ENCODE measurements around the gene ITK.
A peak's percentile ranks its signal among the peaks of the same experiment; 100 is the strongest.

ITK gene

DNA sequence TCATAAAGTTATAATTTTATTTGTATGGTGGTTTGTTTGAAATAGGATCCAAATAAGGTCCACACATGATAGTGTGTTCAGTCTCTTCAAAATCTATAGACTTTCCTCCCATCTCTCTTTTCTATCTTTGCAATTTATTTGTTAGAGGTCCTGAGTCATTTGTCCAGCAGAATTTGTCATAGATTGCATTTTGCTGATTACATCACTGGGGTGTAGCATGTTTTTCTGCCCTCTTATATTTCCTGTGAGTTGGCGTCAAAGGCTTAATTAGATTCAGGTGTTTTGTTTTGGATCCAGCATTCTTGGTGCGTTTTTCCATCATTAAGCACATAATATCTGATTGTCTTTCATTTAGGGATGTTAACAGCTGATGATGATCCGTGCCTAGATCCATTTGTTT is 100.3 kb downstream of the ITK start:
- DNase-seq (ENCODE audit: low read depth): no peak

DNA sequence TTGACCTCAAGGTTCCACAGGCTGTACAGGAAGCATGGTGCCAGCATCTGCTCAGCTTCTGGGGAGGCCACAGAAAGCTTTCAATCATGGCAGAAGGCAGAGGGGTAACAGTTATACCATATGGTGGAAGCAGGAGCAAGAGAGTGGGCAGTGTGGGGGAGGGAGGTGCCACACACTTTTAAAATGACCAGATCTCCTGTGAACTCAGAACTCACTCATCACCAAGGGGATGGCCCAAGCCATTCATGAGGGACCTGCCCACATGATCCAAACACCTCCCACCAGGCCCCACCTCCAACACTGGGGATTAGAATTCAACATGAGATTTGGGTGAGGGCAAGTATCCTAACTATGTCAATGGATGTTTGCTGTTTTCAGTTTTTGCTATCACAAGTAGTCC is 101.5 kb downstream of the ITK start:
- no peak for DNase-seq (ENCODE audit: low read depth)

DNA sequence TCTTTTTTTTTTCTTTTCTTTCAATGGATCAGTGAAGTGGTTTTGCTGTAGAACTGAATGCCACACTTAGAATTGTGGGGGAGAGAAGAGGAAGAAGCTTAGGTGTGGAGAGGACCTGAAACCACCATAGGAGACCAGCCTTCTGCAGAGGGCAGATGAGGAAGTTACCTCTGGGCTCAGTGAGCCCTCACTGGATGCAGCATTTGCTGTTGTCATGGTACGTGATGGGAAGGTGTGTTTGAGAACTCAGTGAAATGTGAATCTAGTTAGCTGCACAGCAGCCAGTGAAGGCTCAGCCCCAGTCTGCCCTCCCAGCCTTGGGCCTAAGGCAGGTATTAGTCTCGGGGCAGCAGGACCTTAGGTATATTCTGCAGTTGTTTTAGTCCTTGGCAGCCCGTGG is 102.8 kb downstream of the ITK start:
- DNase-seq (ENCODE audit: low read depth): no peak

DNA sequence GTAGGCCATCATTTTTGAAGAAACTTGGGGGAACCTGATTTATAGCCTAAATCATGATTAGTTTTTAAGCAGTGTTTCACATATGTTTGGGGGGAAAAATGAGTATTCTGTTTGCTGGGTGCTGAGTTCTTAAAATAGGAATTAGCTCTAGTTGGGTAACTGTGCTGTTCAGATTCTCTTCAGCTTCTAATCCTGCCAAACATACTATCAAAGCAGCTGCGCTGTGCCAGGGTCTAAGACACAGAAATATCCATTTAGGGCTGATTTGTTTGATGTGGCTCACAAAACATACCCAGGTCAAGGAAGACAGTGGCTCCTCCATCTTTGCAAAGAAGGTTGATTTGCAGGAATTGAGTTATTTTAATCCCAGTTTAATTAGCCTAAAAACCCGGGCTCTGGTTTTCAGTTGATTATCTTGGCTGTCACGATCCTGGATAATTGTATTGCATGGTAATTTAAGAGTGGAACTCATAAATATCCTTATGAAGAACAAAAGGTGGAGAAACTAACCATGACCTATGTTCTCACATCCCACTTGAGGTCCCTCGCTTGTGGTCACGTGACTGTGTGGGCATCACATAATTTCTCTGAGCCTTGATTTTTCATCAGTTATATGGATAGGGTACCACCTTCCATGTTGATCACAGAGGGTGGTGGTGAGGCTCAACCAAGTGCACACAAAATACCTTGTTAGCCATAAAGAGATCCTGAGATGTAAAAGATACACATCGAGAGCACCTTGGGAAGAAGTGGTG is 104.0 kb downstream of the ITK start:
- no peak for DNase-seq (ENCODE audit: low read depth)

DNA sequence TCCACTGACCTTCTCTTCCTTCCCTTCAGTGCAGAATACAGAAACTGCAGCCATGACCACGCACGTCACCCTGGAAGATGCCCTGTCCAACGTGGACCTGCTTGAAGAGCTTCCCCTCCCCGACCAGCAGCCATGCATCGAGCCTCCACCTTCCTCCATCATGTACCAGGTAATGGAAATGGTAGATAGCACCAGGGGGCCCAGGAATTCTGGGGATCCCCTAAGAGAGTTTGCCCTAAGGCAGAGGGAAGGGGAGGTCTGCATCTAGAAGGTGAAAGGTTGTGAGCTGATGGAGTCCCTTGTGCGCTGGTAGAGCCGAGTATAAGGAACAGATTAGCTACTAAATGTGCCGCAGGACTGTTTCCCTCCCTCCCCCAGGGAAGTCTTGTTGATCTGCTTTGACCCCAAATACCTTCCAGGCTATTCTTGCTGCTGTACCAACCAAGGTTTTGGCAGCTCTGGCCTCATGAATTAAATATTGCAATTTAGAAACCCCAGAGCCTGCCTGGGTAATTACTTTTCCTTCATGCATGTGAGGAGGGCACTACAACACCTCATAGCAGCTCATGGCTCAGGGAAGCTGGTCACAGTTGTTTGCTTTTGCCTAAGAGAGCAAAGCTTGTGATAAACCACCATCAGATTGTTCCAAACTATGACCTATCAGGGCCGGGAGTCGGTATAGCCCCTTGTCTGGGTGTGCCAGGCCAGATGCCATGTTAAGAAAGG is 104.8 kb downstream of the ITK start:
- DNase-seq (ENCODE audit: low read depth): no peak

DNA sequence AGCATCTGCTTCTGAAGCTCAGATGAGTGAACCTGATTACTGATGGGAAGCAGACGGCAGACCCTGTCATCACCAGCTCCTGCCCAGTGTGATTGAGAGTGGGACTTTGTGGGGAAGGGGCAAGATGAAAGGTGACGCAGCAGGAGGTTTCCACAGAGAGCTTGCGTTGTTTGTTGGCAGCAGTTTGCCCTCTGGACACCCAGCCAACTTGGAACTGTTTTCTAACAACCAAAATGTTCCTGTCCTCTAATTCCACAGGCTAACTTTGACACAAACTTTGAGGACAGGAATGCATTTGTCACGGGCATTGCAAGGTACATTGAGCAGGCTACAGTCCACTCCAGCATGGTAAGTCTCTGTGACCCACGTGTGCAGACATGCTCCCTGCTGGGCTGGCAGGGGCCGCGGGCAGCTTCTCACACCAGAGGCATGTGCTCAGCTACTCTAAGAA is 106.1 kb downstream of the ITK start:
- no peak for DNase-seq (ENCODE audit: low read depth)

DNA sequence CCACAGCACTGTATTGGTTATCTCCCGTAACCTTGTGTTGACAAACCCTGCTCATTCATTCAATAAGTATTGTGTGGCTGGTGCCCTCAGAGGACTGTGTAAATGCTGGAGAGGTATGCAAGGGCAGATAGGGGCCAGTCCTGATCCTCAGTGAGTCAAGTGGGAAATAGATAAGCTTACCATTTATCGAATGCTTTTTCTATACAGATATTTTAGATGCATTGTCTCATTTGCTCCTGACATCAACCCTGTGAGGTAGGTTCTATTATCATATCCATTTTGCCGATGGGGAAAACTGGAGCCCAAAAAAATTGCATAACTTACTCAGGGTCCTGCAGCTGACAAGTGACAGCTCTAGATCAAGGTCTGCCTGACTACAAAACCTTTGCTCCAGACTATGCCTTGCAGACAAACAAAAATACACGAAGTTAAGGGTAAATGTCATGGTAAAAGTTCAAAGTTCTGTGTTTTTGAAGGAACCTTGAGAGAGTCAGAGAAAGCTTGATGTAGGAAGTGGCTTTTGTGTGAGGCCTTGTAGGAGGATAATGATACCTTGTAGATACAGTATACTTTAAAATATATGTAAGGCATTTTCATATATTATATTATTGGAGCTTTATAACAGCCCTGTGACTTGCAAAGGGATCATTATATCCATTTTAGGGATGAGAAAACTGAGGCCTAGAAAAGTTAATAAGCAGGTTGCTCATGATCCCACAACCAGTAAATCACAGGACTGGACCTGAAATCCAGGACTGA is 107.9 kb downstream of the ITK start:
- DNase-seq (ENCODE audit: low read depth): no peak

DNA sequence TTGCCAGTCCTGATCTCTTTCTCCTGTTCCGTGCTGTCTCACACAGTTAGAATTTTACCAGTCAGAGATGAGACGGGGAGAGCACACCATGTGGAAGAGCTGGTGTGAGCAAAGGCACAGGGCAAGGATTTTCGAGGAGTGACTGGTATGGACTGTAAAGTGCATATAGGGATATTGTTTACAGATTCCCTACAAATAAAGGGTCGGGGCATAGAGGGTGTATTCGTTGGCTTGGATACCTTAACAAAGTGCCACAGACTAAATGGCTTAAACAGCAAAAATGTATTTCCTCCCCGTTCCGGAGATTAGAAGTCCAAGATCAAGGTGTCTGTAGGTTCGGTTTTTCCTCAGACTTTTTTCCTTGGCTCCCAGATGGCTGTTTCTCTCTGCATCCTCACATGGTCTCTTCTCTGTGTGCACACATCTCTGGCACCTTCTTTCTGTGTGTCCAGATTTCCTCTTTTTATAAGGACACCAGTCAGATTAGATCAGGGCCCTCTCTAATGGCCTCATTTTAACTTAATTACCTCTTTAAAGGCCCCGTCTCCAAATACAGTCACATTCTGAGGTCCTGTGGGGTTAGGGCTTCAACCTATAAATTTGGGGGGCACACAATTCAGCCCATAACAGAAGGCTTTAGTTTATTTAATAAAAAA is 108.7 kb downstream of the ITK start:
- no peak for DNase-seq (ENCODE audit: low read depth)

DNA sequence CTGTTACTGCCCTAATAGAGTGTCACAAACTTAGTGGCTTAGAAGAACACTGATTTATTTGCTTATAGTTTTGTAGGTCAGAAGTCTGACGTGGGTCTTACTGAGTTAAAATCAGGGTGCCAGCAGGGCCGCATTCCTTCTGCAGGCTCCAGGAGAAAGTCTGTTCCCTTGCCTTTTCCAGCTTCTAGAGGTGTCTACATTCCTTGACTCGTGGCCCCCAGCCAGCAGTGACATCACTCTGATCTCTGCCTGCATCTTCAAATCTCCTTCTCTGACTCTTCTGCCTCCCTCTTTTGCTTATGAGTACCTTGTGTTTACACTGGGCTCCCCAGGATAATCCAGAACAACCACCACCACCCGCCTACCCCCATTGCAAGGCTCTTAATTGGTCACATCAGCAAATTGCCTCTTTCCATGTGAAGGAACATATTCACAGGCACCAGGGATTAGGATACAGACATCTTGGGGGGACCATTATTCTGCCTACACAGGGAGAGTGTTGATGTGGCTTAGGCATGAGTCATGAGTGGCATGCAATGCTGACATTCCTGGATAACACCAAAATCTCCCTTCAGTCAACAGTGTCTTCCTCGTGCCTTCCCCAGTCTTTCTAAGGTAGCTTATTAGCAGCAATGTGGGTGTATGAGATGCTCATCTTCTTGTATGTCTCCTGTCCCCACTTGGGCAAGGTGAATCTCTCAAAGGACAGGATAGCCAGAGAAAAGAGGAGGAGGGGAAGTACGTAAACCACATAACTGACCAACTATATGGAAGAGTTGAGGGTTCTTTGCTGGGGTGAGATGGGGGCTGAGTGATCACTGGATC is 109.7 kb downstream of the ITK start:
- DNase-seq (ENCODE audit: low read depth): no peak

DNA sequence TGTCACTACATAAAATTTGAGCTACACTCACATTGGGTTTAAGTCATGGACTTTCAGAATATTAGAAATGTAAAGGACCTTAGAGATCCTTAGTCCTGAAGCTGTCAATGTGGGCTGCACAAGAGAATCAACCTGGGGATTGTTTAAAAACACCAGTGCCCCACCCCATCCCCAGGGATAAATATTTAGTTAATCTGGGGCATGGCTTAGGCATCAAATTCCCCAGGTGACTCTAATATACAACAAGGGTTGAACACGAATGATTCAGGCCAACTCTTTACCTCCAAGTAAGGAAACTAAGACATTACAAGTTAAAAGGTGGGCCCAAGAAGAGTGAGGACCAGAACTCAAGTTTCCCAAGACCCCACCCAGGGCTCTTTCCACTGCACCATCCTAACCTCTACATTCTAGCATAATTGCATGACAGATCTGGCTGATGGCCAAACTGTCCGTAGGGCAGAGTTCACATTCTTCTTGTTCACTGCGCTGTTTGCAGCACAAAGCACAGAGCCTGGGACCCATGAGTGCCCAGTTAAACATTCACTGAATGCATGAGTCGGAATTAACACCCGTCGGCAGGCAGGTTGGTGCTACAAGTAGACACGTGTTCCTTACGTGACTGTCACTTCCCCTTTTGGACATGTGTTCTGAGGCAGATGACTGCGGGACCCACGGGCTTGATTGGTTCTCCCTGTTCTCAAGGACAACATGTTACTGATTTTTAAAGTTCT is 110.5 kb downstream of the ITK start:
- no peak for DNase-seq (ENCODE audit: low read depth)

DNA sequence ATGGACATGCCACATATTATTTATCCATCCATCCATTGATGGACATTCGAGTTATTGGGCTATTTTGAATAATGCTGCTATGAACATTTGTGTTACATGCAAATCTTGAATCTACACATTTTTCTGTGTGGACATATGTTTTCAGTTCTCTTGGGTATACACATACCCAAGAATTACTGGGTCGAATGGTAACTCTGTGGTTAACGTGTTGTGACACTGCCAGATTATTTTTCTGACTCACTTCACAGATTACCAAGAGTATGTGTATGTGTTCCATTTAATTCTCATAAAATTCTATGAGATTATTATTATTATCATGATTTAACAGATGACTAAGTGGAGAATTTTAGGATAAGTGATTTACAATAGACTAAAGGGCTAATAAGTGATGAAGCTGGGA is 112.0 kb downstream of the ITK start:
- no peak for DNase-seq (ENCODE audit: low read depth)

DNA sequence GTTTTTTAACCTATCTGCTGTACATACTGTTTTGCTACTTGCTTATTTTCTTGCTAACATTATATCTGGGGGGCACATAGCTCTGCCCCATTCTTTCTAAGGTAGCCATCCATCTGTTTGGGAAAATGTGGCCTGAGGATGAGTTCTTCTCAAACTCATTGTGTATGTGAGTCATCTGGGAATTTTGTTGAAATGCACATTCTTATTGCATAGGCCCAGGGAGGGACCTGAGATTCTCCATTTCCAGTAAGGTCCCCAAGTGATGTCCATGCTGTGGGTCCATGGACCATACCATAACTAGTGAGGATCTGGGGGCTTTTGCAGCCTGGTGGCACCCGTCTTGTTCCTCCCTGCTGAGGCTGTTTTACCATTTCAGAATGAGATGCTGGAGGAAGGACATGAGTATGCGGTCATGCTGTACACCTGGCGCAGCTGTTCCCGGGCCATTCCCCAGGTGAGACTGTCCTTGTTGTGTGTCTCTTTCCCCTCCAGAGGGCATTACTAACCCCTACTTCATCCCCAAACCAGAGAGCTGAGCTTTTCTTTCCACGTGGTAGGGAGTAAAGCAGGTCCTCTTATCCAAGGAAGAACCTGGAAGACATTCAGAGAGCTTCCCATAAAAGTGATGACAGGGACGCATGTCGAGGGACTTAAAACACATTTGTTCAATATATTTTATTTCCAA is 113.9 kb downstream of the ITK start:
- DNase-seq (ENCODE audit: low read depth): no peak

DNA sequence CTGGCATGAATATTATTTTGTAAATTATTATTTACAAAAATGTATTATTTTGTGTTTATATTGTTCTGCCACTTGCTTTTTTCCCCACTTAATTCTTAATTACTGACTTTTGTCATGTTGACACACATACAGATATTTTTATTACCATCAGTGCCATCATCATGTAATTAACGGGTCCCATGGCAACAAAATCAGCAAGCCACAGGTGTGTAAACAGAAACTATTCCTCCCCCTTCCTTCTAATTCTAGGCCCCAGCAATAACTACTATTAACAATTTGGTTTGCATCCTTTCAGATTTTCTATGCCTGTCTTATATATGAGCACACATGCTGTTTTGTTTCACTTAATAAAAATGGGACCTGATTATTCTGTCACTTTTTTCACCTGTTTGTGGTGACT is 114.6 kb downstream of the ITK start:
- DNase-seq (ENCODE audit: low read depth): no peak

DNA sequence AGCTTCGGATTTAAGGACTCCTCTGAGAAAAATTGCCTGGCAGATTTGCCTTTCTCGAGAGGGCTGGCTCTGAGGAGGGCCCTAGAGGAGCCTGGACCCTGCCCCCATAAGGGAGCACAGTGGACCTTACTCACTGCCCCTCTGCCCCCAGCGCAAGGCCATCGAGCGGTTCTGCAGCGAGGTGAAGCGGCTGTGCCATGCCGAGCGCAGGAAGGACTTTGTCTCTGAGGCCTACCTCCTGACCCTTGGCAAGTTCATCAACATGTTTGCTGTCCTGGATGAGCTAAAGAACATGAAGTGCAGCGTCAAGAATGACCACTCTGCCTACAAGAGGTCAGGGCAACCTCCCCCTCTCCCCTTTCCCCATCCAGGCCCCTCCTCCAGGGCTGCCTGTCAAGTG is 119.9 kb downstream of the ITK start:
- DNase-seq (ENCODE audit: low read depth): no peak

DNA sequence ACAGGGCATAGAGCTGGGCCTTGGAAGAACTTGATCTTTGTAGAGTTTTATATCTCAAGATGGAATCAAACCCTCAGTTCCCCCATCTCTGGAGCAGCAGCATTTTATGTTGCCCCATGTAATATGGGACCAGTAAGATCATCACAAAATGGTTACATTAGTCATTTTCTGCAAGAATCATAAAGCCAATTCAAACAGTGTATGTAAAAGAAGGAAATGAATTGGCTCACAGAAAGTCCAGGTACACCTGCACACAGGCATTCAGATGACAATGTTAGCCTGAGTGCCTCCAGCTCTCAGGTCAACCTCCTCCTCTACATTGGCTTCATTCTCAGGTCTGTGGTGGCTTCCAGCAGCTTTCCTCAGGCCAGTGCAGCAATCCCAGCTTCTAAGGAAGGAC is 120.4 kb downstream of the ITK start:
- no peak for DNase-seq (ENCODE audit: low read depth)

DNA sequence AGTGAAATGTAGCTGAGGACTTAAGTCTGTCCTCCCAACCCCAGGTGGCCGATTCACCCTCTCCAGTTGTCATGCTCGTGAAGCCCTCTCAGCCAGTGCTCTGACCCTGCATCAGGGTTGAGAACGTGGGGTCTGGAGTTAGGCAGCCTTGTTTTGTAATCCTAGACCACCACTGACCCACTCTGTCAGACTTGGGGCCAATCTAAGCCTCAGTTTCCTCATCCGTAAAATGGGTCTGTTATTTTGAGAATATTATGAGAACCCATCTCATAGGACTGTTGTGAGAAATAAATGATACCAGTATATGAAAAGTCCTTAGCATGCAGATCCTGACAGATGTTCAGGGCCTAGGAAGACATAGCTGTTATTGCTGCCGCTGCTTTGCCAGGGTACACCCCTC is 122.4 kb downstream of the ITK start:
- DNase-seq (ENCODE audit: low read depth): no peak

DNA sequence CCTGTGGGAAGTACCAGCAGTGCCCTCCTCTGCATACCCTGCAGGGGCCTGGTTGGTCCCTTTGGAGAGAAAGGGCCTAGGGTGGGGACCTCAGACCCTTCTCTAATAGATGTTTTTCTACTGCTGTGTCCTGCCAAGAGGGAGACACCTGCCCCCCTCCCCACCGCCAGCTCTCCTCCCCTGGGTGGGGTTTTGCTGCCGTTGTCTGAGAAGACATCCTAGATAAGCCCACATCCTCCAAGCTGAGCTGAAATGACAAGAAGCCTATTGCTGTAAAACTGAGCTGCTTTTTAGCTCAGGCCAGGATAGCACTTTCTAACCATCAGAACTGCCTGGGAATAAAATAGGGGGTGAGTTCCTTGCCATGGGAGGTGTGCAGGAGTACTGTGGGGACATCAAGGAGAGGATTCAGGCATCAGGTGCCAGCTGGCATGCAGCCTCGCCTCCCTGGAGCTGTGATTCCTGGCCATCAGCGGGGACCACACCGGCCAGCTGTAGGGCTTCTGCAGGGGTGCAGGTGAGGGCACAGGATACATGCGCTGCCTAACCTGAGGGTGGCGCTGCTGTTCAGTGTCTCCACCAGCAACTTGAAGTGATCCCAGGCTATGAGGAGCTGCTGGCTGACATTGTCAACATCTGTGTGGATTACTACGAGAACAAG is 123.2 kb downstream of the ITK start:
- DNase-seq (ENCODE audit: low read depth): peak; percentile 26

Measured in T-helper 22 cell (primary cell).